ENCODE results near the gene DOCK11. TPM values are rescaled to one million over a fixed set of nuclear protein-coding genes. Genes with fewer than 3 reads are reported as not detected.
"Not testable (repeated sequence)": the region's sequence is repeated elsewhere in the genome, so short reads cannot be mapped to it uniquely, and the experiment has no call there.

DOCK11 gene
- total RNA-seq, 6 experiments from 2014 or later, result 1.1 to 4.4 (median 3.2) TPM

- 34% methylated on average over 3 of the region's 3 CpGs for WGBS (ENCODE audit: insufficient coverage, low coverage, low lambda C conversion rate, missing lambda C conversion rate)
Observed at GRCh38 chrX:118729042-118729652, 233.5 kb downstream of the DOCK11 start.

GRCh38 chrX:118730500-118731247, 235.1 kb downstream of the DOCK11 start:
- no peak for ATAC-seq

More at GRCh38 chrX:118729042-118729652, 233.5 kb downstream of the DOCK11 start:
- Histone ChIP-seq H3K4me3 (peak overlapping the region; percentile 56 to 73 (median 61)), H3K27me3 (no peaks in the 10 kb centered on the region), H3K36me3 (no peaks in the 10 kb centered on the region), H3K27ac (peak overlapping the region; percentile 68 to 95 (median 91)), H3K9me3 (no peaks in the 10 kb centered on the region), H3K4me1 (peaks cover 0 to 26% (median 7%) of the 10 kb centered on the region in 4 donors)
- no peak for TF ChIP-seq POLR2A (IDR thresholded peaks at IDR 0.05)
- TF ChIP-seq CTCF (IDR thresholded peaks at IDR 0.05), result no peak
- intact Hi-C loops (cut with DNase I), result no loop called here
- ATAC-seq (no peak), DNase-seq (no peak)

GRCh38 chrX:118732551-118732950, 236.9 kb downstream of the DOCK11 start:
- H3K4me3 ChIP-seq, ATAC-seq: not testable (repeated sequence)
- 75% methylated on average over 2 of the region's 3 CpGs for WGBS (ENCODE audit: insufficient coverage, low coverage, low lambda C conversion rate, missing lambda C conversion rate)

More at GRCh38 chrX:118730500-118731247, 235.1 kb downstream of the DOCK11 start:
- Histone ChIP-seq H3K27ac (peak overlapping the region in 1 of 3 donors; percentile 15), H3K9me3 (no peaks in the 10 kb centered on the region), H3K4me1 (peaks cover 0 to 14% (median 4%) of the 10 kb centered on the region in 4 donors), H3K27me3 (no peaks in the 10 kb centered on the region), H3K36me3 (no peaks in the 10 kb centered on the region), H3K4me3 (no peak overlapping the region)
- intact Hi-C loops (cut with DNase I), result no loop called here
- no peak for DNase-seq
- TF ChIP-seq POLR2A (IDR thresholded peaks at IDR 0.05), result no peak
- TF ChIP-seq CTCF (IDR thresholded peaks at IDR 0.05), result no peak
- 17% methylated on average over 2 of the region's 4 CpGs for whole genome bisulfite sequencing (ENCODE audit: insufficient coverage, low coverage, low lambda C conversion rate, missing lambda C conversion rate)

GRCh38 chrX:118734909-118735308, 239.3 kb downstream of the DOCK11 start:
- TF ChIP-seq CTCF (IDR thresholded peaks at IDR 0.05) (no peak), POLR2A (IDR thresholded peaks at IDR 0.05) (no peak)
- 57% methylated on average over 2 of the region's 2 CpGs for WGBS (ENCODE audit: insufficient coverage, low coverage, low lambda C conversion rate, missing lambda C conversion rate)
- no peaks in the 10 kb centered on the region for H3K27me3 ChIP-seq
- DNase-seq (no peak), ATAC-seq (no peak)
- no peaks in the 10 kb centered on the region for H3K36me3 ChIP-seq
- H3K9me3 ChIP-seq, result no peaks in the 10 kb centered on the region
- intact Hi-C loops (cut with DNase I), result no loop called here
- no peak overlapping the region for H3K4me3 ChIP-seq
- no peaks in the 10 kb centered on the region for H3K4me1 ChIP-seq
- no peak overlapping the region for H3K27ac ChIP-seq

More at GRCh38 chrX:118732551-118732950, 236.9 kb downstream of the DOCK11 start:
- H3K27me3 ChIP-seq; H3K36me3 ChIP-seq; H3K4me1 ChIP-seq; H3K27ac ChIP-seq; intact Hi-C loops (cut with DNase I); H3K9me3 ChIP-seq; DNase-seq: not testable (repeated sequence)

Small RNA genes lying within 50 kb of the gene (small RNA-seq; reads per million reads assigned to genes)
- gene RF00019, result 0 reads per million in 2 experiments

Other genes starting within 250 kb of the DOCK11 start
- gene WDR44, start 149.7 kb upstream of the DOCK11 start, total RNA-seq, result 10 to 100 TPM in 2 of 6 experiments, 1 to 10 TPM in 4; 6.2 to 11.6 (median 8.0) TPM
- 100 to 1,000 TPM in 1 of 6 experiments, 10 to 100 TPM in 5; 54.6 to 115 (median 74.7) TPM for gene IL13RA1, start 231.8 kb downstream of the DOCK11 start, total RNA-seq